ENCODE measurements around the gene RNF182. TPM values are rescaled to one million over a fixed set of nuclear protein-coding genes. Genes with fewer than 3 reads are reported as not detected.
"Not testable (repeated sequence)": the region's sequence is repeated elsewhere in the genome, so short reads cannot be mapped to it uniquely, and the experiment has no call there.

RNF182 gene
- polyA plus RNA-seq, 10 donors, result 0.92 to 2.5 (median 1.7) TPM

DNA sequence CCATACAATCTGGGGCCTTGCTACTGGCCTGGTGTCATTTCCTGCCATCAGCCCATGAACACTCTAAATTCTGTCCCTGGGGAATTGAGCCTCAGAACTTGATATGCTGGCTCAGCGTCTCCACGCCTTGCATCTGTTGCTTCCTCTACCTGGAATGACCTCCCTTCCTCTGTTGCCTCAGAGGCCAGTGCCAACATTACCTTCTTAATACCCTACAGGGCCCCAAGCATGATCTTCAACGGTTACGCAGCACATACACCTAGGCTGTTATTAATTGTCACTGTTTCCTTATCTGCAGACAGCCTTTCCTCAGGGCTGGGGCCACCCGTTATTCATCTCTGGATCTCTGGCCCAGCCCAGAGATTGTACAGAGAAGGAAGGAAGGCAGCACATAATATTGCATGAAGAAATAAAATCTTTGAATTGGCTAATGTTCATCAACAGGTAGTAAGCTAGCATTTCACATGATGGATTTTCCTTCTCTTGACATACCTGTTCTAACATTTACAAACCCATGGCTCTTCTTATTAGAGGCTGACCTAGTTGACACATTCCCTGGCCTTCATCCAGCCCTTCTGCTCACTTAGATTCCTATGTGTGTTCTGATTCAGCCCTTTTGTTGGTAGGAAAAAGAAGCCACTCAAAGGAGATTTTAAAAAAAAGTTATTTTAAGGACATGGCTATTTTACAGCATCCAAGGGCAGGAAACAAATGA lies 8.4 kb upstream of the RNF182 start:
- no peak for DNase-seq

GRCh38 chr6:13917141-13917540 lies 7.6 kb upstream of the RNF182 start:
- DNase-seq, result no peak

DNA sequence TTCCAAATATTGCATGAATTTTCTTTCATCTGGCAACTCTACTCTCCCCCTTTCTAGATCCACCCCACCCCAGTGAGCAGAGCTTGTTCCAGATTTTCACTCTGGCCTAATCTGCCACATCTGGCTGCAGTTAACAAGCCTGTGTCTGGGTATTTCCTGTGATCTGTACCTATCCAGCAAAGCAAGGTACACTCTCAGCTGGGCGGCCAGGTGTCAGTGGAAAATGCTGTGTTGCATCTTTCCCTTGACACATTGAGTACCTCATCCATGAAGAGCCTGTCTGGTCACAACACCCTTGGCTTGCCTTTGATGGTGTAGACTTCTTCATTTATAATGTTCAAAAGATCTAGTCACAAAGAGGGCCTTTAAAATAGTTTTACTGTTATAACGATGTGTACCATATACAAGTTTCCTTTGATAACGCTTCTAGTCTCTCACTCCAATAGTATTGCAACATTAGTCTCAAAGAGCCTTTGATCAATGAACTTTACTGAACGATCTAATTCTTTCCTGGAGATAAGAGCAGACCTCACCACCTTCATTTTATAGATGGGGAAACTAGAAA lies 6.0 kb upstream of the RNF182 start:
- no peak for DNase-seq

DNA sequence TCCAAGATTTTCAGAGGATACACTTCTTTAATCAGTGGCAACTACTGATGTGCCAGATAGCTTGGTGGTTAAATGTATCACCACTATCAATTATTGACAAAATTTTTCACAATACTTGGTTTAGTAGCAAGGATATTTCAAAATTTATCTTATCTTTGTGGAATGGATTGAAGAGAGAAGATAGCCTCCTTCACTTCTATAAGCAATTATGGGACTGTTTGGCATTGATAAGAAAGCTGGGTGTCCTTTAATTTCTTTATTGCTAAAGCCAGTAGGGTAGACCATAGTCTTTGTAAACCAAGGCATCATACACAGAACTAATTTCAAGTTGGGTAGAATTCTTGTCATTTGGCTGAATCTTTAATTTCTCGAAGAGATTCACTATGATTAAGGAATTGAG lies 4.9 kb upstream of the RNF182 start:
- no peak for DNase-seq

DNA sequence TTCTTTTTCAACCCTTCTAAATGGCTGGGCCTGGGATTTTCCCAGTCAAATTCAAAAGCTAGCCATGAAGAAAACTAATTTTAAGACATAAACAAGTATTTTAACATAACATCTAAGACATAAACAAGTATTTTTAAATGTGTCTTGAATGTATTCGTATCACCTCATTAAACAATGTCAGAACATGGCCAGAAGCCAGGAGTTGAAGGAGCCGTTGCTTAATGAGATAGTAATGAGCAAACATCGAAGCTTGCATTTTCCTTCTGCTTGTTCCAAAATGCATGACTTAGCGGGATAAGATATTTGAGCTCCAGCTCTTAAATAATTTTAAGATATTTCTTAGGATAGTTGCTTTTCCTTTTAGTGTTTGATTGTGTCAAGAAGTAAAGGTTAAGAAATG lies 4.2 kb upstream of the RNF182 start:
- no peak for DNase-seq

GRCh38 chr6:13922750-13923149 lies 2.0 kb upstream of the RNF182 start:
- no peak for DNase-seq

DNA sequence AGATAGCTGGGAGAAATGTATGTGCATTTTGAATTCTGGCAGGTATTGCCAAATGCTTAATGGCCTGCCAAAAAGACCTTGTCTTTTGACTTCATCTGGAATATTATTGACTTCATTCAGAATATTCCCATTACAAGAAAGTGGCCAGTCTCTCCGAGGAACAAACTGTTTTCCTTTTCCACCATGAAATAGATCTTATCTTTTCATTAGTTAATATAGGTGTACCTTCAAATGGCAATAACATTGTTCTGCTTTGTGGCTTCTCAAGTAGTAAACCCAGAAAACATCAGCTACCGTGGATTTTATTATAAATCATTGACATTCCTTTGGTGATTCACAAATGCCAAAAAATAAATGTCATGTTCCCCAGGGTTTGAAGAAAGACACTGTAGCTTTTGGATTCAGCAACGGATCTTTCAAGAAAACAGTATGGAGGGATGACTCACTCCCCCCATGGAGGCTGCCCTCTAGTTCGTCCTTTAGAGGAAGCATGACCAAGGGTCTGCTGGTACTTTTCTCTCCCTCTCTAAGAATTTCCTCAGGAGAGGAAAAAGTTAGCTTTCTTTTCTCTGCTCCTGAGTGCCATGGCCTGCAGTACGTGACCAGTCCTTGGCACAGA lies 1.1 kb upstream of the RNF182 start:
- DNase-seq, result peak in 1 of 3 donors; percentile 62

GRCh38 chr6:13924146-13924948 lies 405 bp upstream of the RNF182 start:
- DNase-seq, result peak in 2 of 3 donors; percentile 53 to 80

DNA sequence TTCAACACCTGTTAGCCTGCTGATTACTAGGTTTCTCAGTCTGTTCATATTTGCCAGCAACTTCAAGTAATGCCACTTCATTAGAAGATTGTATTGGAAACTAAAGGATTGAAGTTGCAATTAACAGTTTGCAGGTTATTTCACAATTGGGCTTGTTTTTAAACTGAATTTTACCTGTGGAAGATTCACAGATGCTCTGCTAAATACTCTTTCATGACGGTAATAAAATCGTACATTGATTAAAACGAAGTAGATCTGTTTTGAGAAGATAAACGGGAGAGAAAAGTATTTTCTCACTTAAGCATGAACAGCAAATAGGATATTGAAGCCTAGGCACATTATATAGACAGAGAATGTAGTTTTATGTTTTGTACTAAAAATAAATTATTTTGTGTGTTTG lies 1.6 kb downstream of the RNF182 start:
- no peak for DNase-seq

DNA sequence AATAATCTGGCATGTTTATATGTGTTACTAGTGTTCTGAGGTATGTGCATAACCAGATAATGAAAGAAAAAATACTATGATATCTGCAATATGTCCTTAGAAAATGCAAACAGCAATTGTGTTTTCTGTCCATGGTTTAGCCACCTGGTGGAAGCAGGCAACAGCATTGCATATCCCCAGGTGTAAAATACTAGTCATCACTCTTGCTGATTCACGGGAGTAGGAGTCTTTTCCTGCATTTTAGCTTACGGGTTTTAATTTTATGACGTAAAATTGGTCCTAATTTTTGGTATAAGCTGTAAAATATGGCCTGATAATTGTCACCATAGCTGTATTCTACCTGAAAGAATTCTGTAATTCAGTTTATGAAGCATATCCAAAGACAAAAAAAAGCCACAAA lies 2.5 kb downstream of the RNF182 start:
- no peak for DNase-seq

DNA sequence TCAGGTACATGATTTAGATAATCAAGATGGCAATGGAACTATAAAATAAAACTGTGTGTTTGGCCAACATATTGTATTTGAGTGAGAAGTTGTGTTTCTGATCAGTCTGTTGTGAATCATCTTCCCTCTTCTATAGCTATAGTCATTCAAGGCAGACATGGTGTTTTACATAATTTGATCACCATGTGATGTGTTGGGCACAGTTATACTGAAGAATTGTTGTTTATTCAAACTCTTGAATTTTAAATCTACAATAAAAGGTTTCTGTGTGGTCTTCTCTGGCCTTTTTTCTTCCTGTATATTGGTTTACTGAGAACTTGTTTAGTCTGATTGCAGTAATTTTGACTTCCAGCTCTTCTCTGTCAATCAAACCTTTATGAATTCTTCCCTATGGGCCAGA lies 4.4 kb downstream of the RNF182 start:
- DNase-seq, result no peak

GRCh38 chr6:13931797-13932402 lies 7.1 kb downstream of the RNF182 start:
- no peak for DNase-seq

DNA sequence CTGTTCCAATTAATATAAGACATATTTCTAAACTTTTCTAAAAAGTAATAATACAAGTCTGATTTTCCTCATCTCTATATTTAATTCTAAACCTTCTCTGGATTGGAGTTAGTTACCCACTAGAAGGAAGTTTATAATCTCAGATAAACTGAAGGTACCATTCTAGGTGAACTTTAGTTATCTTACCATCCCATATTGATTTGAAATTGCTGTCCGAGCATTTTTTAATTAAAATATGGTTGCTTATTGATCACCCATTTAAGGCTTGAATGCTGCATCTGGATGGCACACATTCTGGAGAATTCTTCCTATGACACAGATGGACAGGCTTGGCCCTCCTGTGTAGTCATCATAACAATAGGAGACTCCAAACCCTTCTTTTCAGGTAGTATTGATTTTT lies 8.0 kb downstream of the RNF182 start:
- no peak for DNase-seq

GRCh38 chr6:13934721-13935120 lies 10.0 kb downstream of the RNF182 start:
- no peak for DNase-seq

DNA sequence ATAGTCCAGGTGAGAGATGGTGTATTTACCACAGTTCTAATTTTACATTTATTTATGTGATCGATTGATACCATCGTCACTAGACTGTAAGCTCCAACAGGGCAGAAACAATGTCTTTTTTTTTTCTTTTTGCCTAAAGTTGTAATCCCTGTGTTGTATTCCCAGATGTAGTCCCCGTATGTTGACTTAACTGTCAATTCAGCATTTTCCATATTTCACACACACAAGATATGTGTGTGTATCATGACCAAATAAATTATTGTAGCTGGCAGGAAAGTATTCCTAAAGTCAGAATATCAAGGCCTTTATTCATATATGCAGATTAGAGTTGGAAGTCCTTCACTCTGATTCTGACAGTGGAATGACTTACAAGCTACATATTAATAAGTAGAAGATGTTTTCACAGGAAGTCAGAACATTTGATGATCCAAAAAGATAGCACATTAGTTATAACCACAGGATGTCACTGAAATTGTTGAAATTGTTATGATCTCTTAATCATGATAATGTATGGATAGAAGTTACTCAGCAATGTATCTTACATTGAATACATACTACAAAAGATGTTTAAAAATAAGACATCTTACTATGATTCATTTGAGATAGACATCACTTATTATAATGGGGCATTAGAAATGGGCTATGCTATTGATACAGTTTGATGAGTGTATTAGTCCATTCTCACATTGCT lies 10.6 kb downstream of the RNF182 start:
- no peak for DNase-seq

DNA sequence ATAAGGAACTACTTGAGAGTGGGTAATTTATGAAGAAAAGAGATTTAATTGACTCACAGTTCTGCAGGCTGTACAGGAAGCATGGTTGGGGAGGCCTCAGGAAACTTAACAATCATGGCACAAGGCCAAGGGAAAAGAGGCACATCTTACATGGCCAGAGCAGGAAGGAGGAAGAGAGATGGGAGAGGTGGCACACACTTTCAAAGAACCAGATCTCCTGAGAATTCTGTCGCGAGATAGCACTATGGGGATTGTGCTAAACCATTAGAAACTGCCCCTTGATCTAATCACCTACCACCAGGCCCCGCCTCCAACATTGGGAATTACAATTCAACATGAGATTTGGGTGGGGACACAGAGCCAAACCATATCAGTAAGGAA lies 11.1 kb downstream of the RNF182 start:
- DNase-seq, result not testable (repeated sequence)

- no peak for DNase-seq
Observed at GRCh38 chr6:13941902-13942301, 17.1 kb downstream of the RNF182 start.

DNA sequence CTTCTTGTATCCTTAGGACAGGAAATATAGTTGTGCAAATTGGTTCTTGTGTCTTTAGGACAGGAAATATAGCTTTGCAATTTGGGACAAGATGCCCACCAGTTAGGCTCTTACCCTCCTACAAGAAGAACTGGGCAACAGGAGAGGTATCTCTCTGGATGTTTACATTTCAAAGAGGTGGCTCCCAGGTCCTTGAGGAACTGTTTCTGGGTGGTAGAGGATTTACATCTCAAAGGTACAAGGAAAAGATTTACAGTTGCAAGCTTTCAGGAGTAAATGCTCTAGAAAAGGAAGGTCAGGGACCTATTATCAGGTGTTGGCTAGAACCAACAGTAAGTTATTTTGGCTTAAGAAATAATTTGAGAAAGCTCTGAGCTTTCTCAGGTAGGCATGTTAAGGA lies 19.2 kb downstream of the RNF182 start:
- DNase-seq, result no peak

GRCh38 chr6:13946506-13946905 lies 21.8 kb downstream of the RNF182 start:
- DNase-seq, result no peak

- DNase-seq, result no peak
Observed at GRCh38 chr6:13947611-13948178, 22.9 kb downstream of the RNF182 start.

GRCh38 chr6:13952101-13952500 lies 27.3 kb downstream of the RNF182 start:
- DNase-seq, result no peak

Measured in muscle of back (tissue), 11 donors.